Measurements from ENCODE around the gene XPO6.

DNA sequence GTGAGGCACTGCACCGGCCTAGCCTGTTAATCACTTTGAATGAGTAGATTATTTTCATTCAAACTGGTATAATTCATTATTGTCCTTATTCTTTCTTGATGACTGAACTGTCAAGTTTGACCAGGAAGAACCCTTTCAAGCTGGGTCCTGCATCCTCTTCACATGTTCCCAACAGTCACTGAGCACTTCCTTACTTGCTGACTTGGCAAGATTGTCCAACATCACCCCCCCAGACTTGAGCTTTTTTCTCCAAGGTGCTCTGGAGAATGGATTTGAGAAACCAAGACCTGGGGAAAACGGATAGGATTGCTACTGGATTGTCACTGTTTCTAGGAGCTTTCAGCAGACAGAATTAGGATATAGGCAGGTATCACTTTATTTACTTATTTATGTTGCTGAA is 93.1 kb downstream of the XPO6 start:
- TF ChIP-seq, protein P1, sequence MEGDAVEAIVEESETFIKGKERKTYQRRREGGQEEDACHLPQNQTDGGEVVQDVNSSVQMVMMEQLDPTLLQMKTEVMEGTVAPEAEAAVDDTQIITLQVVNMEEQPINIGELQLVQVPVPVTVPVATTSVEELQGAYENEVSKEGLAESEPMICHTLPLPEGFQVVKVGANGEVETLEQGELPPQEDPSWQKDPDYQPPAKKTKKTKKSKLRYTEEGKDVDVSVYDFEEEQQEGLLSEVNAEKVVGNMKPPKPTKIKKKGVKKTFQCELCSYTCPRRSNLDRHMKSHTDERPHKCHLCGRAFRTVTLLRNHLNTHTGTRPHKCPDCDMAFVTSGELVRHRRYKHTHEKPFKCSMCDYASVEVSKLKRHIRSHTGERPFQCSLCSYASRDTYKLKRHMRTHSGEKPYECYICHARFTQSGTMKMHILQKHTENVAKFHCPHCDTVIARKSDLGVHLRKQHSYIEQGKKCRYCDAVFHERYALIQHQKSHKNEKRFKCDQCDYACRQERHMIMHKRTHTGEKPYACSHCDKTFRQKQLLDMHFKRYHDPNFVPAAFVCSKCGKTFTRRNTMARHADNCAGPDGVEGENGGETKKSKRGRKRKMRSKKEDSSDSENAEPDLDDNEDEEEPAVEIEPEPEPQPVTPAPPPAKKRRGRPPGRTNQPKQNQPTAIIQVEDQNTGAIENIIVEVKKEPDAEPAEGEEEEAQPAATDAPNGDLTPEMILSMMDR (IDR thresholded peaks at IDR 0.05) = no peak
- TF ChIP-seq POLR2AphosphoS5 (IDR thresholded peaks at IDR 0.05; ENCODE audit: insufficient read depth in 1 of 2, low read depth in 1 of 2) = no peak
